ENCODE measurements around the gene REM2. TPM values are rescaled to one million over a fixed set of nuclear protein-coding genes. Genes with fewer than 3 reads are reported as not detected.

The REM2 gene
- total RNA-seq (2022; extraction: Qiagen RNA extraction; ENCODE audit: low read depth), result 0.29 to 0.46 TPM (median 0.39 TPM) in 5 replicates

GRCh38 chr14:22883173-22883976, at the start of gene REM2:
TSS of gene REM2 (plus strand) at chr14:22883222. CDS start at chr14:22883288, 66 bp downstream.

GRCh38 chr14:22836301-22837113, 46.5 kb upstream of the REM2 start, which contains the start of gene MMP14:
TSS of gene MMP14 (plus strand) at chr14:22836585. CDS start at chr14:22836818, 233 bp downstream.

GRCh38 chr14:22871224-22872032, 11.6 kb upstream of the REM2 start, which contains the start of gene LRP10:
TSS of gene LRP10 (plus strand) at chr14:22871740. CDS start at chr14:22872304, 564 bp downstream.

GRCh38 chr14:22918804-22919600, 36.0 kb downstream of the REM2 start, which contains the start of gene RBM23:
TSS of gene RBM23 (minus strand) at chr14:22919149.

GRCh38 chr14:22929104-22929960, 46.3 kb downstream of the REM2 start, which contains the start of gene PRMT5:
TSS of gene PRMT5 (minus strand) at chr14:22929376. CDS start at chr14:22929361, 15 bp downstream.

Other genes with a start within 250 kb of the REM2 start
- not detected in 5 replicates for gene OR6J1, start 238.9 kb upstream of the REM2 start, total RNA-seq (2022; extraction: Qiagen RNA extraction; ENCODE audit: low read depth)
- gene OXA1L, start 116.5 kb upstream of the REM2 start, total RNA-seq (2022; extraction: Qiagen RNA extraction; ENCODE audit: low read depth), result 152 to 169 TPM (median 161 TPM) in 5 replicates
- 9.8 to 19.1 TPM (median 12.0 TPM) in 5 replicates for gene SLC7A7, start 67.8 kb upstream of the REM2 start, total RNA-seq (2022; extraction: Qiagen RNA extraction; ENCODE audit: low read depth)
- 135 to 197 TPM (median 194 TPM) in 5 replicates for gene MRPL52, start 53.3 kb upstream of the REM2 start, total RNA-seq (2022; extraction: Qiagen RNA extraction; ENCODE audit: low read depth)
- 0.52 to 1.3 TPM (median 0.75 TPM) in 5 replicates for gene MMP14, start 46.6 kb upstream of the REM2 start, total RNA-seq (2022; extraction: Qiagen RNA extraction; ENCODE audit: low read depth)
- gene LRP10, start 11.5 kb upstream of the REM2 start, total RNA-seq (2022; extraction: Qiagen RNA extraction; ENCODE audit: low read depth), result 74.7 to 82.6 TPM (median 81.9 TPM) in 5 replicates
- 63.1 to 66.7 TPM (median 65.4 TPM) in 5 replicates for gene RBM23, start 35.9 kb downstream of the REM2 start, total RNA-seq (2022; extraction: Qiagen RNA extraction; ENCODE audit: low read depth)
- 109 to 127 TPM (median 119 TPM) in 5 replicates for gene PRMT5, start 46.2 kb downstream of the REM2 start, total RNA-seq (2022; extraction: Qiagen RNA extraction; ENCODE audit: low read depth)
- 34.8 to 39.4 TPM (median 36.3 TPM) in 5 replicates for gene HAUS4, start 73.9 kb downstream of the REM2 start, total RNA-seq (2022; extraction: Qiagen RNA extraction; ENCODE audit: low read depth)
- gene AJUBA, start 99.3 kb downstream of the REM2 start, total RNA-seq (2022; extraction: Qiagen RNA extraction; ENCODE audit: low read depth), result 36.4 to 45.2 TPM (median 40.3 TPM) in 5 replicates
- gene C14orf93, start 126.9 kb downstream of the REM2 start, total RNA-seq (2022; extraction: Qiagen RNA extraction; ENCODE audit: low read depth), result 3.0 to 4.1 TPM (median 3.3 TPM) in 5 replicates
- 296 to 345 TPM (median 321 TPM) in 5 replicates for gene PSMB5, start 151.7 kb downstream of the REM2 start, total RNA-seq (2022; extraction: Qiagen RNA extraction; ENCODE audit: low read depth)
- not detected in 5 replicates for gene PSMB11, start 159.0 kb downstream of the REM2 start, total RNA-seq (2022; extraction: Qiagen RNA extraction; ENCODE audit: low read depth)
- gene CDH24, start 174.3 kb downstream of the REM2 start, total RNA-seq (2022; extraction: Qiagen RNA extraction; ENCODE audit: low read depth), result 3.4 to 6.1 TPM (median 4.9 TPM) in 5 replicates
- 109 to 121 TPM (median 111 TPM) in 5 replicates for gene ACIN1, start 211.9 kb downstream of the REM2 start, total RNA-seq (2022; extraction: Qiagen RNA extraction; ENCODE audit: low read depth)
- gene C14orf119, start 212.3 kb downstream of the REM2 start, total RNA-seq (2022; extraction: Qiagen RNA extraction; ENCODE audit: low read depth), result 77.8 to 107 TPM (median 105 TPM) in 5 replicates
- gene CIROP, start 221.8 kb downstream of the REM2 start, total RNA-seq (2022; extraction: Qiagen RNA extraction; ENCODE audit: low read depth), result not detected in 5 replicates
- 0.05 to 0.06 TPM in 2 of 5 replicates, not detected in the others for gene CEBPE, start 236.0 kb downstream of the REM2 start, total RNA-seq (2022; extraction: Qiagen RNA extraction; ENCODE audit: low read depth)

All from A549 treated with DMSO at 1 μM for 4 hours (cell line).